GM21723 (cell line): ENCODE results near the gene EPB41L3.
"Not testable (repeated sequence)": the region's sequence is repeated elsewhere in the genome, so short reads cannot be mapped to it uniquely, and the experiment has no call there.

Source experiments
- ATAC-seq: cut with Tn5 transposase; IDR thresholded peaks from one replicate; pipeline ENCODE4 v1.9.1; 2021; ENCODE audit warnings: mild to moderate bottlenecking, moderate library complexity; ENCODE audit not compliant: unreplicated experiment

The EPB41L3 gene

GRCh38 chr18:5500158-5500939, 43.4 kb downstream of the EPB41L3 start:
- ATAC-seq, result no peak

DNA sequence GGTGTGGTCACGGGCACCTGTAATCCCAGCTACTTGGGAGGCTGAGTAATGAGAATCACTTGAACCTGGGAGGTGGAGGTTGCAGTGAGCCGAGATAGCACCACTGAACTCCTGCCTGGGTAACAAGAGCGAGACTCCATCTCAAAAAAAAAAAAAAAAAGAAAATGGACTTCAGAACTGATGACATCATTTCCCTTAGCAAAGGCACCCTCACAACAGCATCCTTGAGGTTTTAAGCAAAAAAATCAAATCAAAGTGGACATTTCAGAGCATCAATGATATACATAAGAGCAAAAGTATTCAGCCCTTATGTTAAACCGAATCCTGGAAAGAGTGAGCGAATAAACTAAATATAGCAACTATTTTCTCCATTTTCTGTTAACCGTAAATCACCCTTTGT, 45.3 kb downstream of the EPB41L3 start:
- no peak for ATAC-seq

GRCh38 chr18:5496305-5496704, 47.5 kb downstream of the EPB41L3 start:
- no peak for ATAC-seq

GRCh38 chr18:5490753-5491480, 52.9 kb downstream of the EPB41L3 start:
- no peak for ATAC-seq

- ATAC-seq, result no peak
Measured at GRCh38 chr18:5488844-5489243, 55.0 kb downstream of the EPB41L3 start.

DNA sequence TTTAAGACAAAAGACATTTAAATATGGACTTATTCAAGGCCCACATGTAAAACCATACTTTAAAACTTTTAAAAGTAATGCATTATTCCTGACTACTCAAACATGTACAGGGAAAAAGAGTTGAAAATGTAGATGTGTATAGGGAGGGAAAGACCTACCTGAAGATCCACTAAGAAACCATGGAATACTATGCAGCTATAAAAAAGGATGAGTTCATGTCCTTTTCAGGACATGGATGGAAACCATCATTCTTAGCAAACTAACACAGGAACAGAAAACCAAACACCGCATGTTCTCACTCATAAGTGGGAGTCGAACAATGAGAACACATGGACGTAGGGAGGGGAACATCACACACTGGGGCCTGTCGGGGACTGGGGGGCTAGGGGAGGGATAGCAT, 55.8 kb downstream of the EPB41L3 start:
- ATAC-seq, result not testable (repeated sequence)

DNA sequence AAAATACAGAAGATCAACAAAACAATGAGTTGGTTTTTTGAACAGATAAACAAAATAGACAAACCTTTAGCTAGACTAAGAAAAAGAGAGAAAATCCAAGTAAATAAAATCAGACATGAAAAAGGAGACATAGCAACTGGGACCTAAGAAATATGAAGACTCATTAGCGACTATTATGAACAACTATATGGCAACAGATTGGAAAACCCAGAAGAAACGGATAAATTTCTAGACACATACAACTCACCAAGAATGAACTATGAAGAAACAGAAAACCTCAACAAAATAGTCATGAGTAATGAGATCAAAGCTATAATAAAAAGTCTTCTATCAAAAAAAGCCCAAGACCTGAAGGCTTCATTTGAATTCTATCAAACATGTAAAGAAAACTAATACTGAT, 59.3 kb downstream of the EPB41L3 start:
- no peak for ATAC-seq

DNA sequence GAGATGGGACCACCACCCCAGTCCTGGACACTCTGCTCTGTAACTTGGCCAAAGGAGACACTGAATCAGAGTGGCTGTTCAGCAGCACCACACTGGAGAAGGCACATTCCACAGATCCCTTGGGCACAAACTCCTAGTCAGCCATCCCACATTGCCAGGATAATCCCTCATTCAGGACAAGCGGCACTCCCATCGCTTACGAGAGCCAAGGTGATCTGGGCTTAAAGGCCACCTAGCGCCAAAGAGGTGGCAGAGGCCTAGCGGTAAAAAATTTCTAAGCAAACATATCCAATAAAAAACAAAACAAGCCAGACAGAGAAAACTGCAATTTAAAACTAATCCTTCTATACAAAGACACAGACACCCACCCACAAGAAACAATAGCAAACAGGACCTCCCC, 62.2 kb downstream of the EPB41L3 start:
- ATAC-seq, result no peak

- no peak for ATAC-seq
Measured at GRCh38 chr18:5478261-5478660, 65.5 kb downstream of the EPB41L3 start.

DNA sequence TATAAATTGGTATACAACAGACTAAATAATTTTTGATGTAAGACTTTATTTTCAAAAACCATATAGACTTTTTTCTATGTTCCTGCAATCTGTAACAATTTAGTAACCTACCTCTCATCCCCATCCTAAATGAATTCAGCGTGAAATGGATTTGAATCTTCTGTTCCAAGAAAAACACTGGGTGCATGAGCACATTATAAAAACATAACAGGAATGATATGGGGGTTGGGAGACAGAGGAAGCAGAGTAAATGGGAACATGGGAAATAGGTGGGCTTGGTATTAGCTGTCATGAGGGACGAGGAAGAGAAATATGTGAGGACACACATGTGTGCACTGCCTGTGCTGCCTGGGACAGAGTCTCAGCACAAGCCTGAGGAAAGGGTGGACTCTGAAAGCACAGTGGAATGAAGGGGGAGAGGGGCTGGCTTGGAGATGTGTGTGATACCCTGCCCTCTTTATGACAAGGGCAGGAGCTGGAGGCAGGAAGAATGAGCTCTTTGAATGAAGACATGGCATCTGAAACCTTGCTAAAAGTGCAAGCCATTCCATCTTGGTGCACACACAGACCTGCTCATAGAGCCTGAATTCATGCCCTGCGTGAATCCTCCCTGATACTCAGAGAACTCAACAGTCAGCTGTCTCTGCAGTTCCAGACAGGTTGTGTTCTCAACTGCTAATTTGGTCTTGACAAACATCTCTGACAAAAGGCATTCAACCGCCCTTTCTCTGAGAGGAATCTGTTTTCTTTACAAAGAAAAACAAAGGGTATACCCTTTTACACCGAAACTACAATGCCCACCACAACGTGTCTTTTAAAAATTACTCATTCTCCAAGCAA, 66.6 kb downstream of the EPB41L3 start:
- no peak for ATAC-seq

DNA sequence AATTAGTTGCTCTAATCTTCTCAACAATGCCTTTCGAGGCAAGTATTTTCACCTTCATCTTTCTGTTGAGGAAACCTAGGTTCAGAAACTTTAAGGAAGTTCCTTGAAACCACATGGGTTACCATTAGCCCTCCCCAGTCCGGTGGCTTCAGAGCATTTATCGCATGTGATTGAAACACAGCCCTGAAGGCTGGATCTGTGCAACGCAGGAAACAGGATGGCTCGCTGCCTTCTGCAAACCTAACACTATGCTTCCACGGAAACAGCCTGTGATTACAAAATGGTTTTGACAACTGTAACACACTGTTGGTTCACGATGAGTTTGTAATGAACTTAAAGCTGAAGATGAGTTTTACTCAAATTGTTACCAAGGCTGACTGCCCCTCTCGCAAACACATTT, 68.5 kb downstream of the EPB41L3 start:
- ATAC-seq, result no peak

GRCh38 chr18:5469340-5469739, 74.5 kb downstream of the EPB41L3 start:
- no peak for ATAC-seq

GRCh38 chr18:5468394-5468793, 75.4 kb downstream of the EPB41L3 start:
- ATAC-seq, result no peak

DNA sequence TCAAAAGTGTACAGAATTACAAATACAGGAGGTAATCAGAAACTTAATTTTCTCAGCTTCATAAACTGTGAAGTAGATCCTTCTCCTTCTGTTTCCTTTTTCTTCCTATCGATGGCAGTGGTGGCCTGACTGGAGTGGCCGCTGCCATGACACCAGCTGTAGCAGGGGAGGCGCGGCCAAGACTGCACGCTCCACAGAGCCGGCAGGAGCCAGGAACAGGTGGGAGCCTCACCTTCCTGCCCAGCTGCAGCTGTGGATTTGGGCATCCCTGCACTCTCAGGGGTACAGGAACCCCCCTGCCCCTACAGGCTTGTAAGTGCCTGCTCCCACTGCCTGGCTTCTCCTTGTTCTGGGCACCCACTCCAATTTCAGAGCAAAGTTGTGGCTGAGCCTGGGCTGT, 76.1 kb downstream of the EPB41L3 start:
- no peak for ATAC-seq

- ATAC-seq, result no peak
Measured at GRCh38 chr18:5466256-5466655, 77.5 kb downstream of the EPB41L3 start.

- ATAC-seq, result no peak
Measured at GRCh38 chr18:5464251-5464650, 79.5 kb downstream of the EPB41L3 start.

DNA sequence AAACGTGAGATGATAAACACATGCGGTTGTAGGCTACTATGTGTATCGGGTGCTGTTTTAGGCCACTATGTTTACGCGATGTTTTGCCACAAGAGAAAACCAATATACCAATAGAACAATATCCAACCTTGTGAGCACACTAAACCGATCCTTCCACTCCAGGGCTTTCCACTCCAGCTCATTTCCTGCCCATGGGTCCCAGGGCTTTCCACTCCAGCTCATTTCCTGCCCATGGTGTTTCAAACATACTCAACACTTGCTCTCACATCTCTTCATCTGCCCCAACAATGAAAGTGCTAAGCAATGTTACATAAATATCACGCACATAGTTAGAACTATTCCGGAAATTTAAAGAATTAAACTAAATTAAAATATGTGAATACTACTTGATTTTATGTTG, 80.0 kb downstream of the EPB41L3 start:
- no peak for ATAC-seq

DNA sequence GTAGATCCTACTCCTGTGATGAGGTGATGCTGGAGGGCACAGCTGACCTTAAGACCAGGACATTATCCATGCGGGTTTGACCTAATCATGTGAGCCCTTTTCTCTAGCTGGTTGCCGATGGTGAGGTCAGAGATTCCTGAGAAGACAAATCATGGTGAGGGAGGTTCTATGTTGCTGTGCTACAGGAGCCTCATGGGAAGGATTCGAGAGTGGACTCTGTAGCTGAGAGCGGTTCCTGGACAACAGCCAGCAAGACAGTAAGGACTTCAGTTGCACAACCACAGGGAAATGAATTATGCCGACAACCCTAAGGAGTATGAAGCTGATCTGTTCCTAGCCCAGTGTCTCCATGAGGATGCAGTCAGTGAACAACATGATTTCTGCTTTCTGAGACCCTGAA, 80.4 kb downstream of the EPB41L3 start:
- no peak for ATAC-seq

- no peak for ATAC-seq
Measured at GRCh38 chr18:5462227-5462626, 81.6 kb downstream of the EPB41L3 start.

GRCh38 chr18:5461041-5461440, 82.8 kb downstream of the EPB41L3 start:
- ATAC-seq, result no peak

DNA sequence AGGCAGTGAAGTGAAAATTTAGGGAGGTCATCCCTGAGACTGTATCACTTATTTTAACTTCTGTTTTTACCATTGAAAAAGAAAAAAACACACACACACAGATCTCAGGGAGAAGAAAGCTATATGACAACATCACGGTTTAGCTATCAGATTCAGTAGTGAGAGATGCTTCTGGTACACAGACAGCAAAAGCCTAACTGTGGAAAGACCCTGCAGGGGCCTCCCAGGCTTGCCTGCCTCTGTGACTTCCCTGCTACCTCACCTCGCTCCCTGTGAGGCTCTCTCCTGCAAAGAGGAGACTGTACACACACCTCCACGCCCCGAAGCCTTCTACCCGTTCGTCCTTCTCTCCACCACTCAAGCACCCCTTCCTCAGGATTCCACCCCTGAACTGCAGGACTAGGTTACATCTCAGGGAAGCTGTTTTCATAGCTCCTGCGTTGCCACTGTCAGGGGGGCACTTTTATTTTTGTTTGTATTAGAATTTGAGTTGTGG, 86.3 kb downstream of the EPB41L3 start:
- ATAC-seq, result no peak
